Liver (tissue), 9 donors: ENCODE data around the gene HJV. TPM values are rescaled to one million over a fixed set of nuclear protein-coding genes. Genes with fewer than 3 reads are reported as not detected.
"Not testable (repeated sequence)": the region's sequence is repeated elsewhere in the genome, so short reads cannot be mapped to it uniquely, and the experiment has no call there.

Experiments
- DNase-seq: peaks from one replicate; pipeline ENCODE4 v3.0.0-alpha.2; 2017; ENCODE audit warnings: low spot score
- H3K27ac ChIP-seq, 2 donors: one replicate each; pipeline ENCODE4 v1.7.0; 2013; ENCODE audit warnings: inconsistent platforms in 2 of 2, low read length in 2 of 2, control low read depth in 1 of 2, low read depth in 1 of 2, mild to moderate bottlenecking in 1 of 2
- H3K27me3 ChIP-seq, 4 donors: one replicate each; pipeline versions ENCODE4 v1.6.1 to v1.7.0; 2013; ENCODE audit warnings: low read length in 3 of 4, inconsistent platforms in 1 of 4, mild to moderate bottlenecking in 1 of 4, moderate library complexity in 1 of 4; ENCODE audit not compliant: control insufficient read depth in 4 of 4, insufficient read depth in 4 of 4
- H3K36me3 ChIP-seq, 4 donors: one replicate each; pipeline versions ENCODE4 v1.6.1 to v1.7.0; 2013; ENCODE audit warnings: low read length in 3 of 4, mild to moderate bottlenecking in 3 of 4, low read depth in 1 of 4, moderate library complexity in 1 of 4; ENCODE audit not compliant: control insufficient read depth in 4 of 4, insufficient read depth in 3 of 4
- H3K4me1 ChIP-seq, 4 donors: one replicate each; pipeline versions ENCODE4 v1.6.1 to v1.7.0; 2013; ENCODE audit warnings: low read length in 3 of 4, mild to moderate bottlenecking in 3 of 4, moderate library complexity in 1 of 4; ENCODE audit not compliant: control insufficient read depth in 4 of 4, insufficient read depth in 4 of 4
- H3K4me3 ChIP-seq, 3 donors: one replicate each; pipeline versions ENCODE4 v1.6.1 to v1.7.0; 2013; ENCODE audit warnings: low read length in 3 of 3, control low read depth in 1 of 3, low read depth in 1 of 3, mild to moderate bottlenecking in 1 of 3
- H3K9ac ChIP-seq, 2 donors: one replicate each; pipeline ENCODE4 v1.7.0; 2013; ENCODE audit warnings: low read length in 2 of 2, mild to moderate bottlenecking in 2 of 2, moderate library complexity in 2 of 2, control low read depth in 1 of 2, low read depth in 1 of 2
- H3K9me3 ChIP-seq, 4 donors: one replicate each; pipeline versions ENCODE4 v1.6.1 to v1.7.0; 2013; ENCODE audit warnings: low read length in 3 of 4; ENCODE audit not compliant: control insufficient read depth in 4 of 4
- EGR1 ChIP-seq, 2 donors: IDR thresholded peaks; 2 replicates each; pipeline ENCODE4 v1.6.1; 2016 to 2018; ENCODE audit warnings: antibody characterized with exemption in 2 of 2, low read depth in 2 of 2
- FOXA1 ChIP-seq: IDR thresholded peaks from 2 replicates; pipeline ENCODE4 v1.6.1; 2016; ENCODE audit warnings: antibody characterized with exemption
- FOXA2 ChIP-seq: IDR thresholded peaks from 2 replicates; pipeline ENCODE4 v1.6.1; 2016; ENCODE audit warnings: antibody characterized with exemption
- GABPA ChIP-seq, 2 donors: IDR thresholded peaks in 1 of 2; conservative IDR thresholded peaks in 1 of 2; 2 replicates each; pipeline ENCODE4 v1.6.1; 2016; ENCODE audit warnings: antibody characterized with exemption in 2 of 2, mild to moderate bottlenecking in 1 of 2, moderate library complexity in 1 of 2
- HNF4A ChIP-seq, 2 donors: conservative IDR thresholded peaks; 2 replicates each; pipeline ENCODE4 v1.6.1; 2016; ENCODE audit warnings: antibody characterized with exemption in 2 of 2, mild to moderate bottlenecking in 2 of 2
- HNF4G ChIP-seq: IDR thresholded peaks from 2 replicates; pipeline ENCODE4 v1.6.1; 2016; ENCODE audit warnings: antibody characterized with exemption
- JUND ChIP-seq, 2 donors: IDR thresholded peaks; 2 replicates each; pipeline ENCODE4 v1.6.1; 2016; ENCODE audit warnings: antibody characterized with exemption in 2 of 2
- NR2F2 ChIP-seq: IDR thresholded peaks from 2 replicates; pipeline ENCODE4 v1.6.1; 2016; ENCODE audit warnings: antibody characterized with exemption
- RAD21 ChIP-seq, 2 donors: IDR thresholded peaks; 2 replicates each; pipeline ENCODE4 v1.6.1; 2016; ENCODE audit warnings: antibody characterized with exemption in 2 of 2, mild to moderate bottlenecking in 2 of 2
- RXRA ChIP-seq, 2 donors: IDR thresholded peaks; 2 replicates each; pipeline ENCODE4 v1.6.1; 2017 to 2018; ENCODE audit warnings: antibody characterized with exemption in 2 of 2, mild to moderate bottlenecking in 1 of 2
- SP1 ChIP-seq: IDR thresholded peaks from 2 replicates; pipeline ENCODE4 v1.6.1; 2018; ENCODE audit warnings: antibody characterized with exemption, mild to moderate bottlenecking
- TAF1 ChIP-seq: conservative IDR thresholded peaks from 2 replicates; pipeline ENCODE4 v1.6.1; 2016; ENCODE audit warnings: antibody characterized with exemption, mild to moderate bottlenecking
- YY1 ChIP-seq: IDR thresholded peaks from 2 replicates; pipeline ENCODE4 v1.6.1; 2016; ENCODE audit warnings: antibody characterized with exemption, mild to moderate bottlenecking
- WGBS: extraction: QIAGEN DNeasy Blood & Tissue Kit; methylation state at CpG from one replicate; pipeline ENCODE4 v1.1.7; 2013; 5-methylcytosine and 5-hydroxymethylcytosine counted together
- polyA plus RNA-seq, 2 donors: library from polyadenylated mRNA; stranded (reverse) in 1 of 2; unstranded in 1 of 2; fragments of 200-250 nt in 1 of 2; fragments of >200 nt in 1 of 2; fragmentation: Nextera tagmentation in 1 of 2; extraction: Ambion mirVana in 1 of 2; gene quantifications; one replicate each; pipeline versions ENCODE4 v1.2.1 to v1.2.3, GENCODE V29; 2013 to 2015
- total RNA-seq, 2 donors: library from RNA; depleted of rRNA; stranded (reverse); fragments of >200 nt; gene quantifications; one replicate each; pipeline ENCODE4 v1.2.3, GENCODE V29; 2014
- TF ChIP-seq, protein P1 (sequence below): IDR thresholded peaks from 2 replicates; pipeline ENCODE4 v1.6.1; 2016; ENCODE audit warnings: antibody characterized with exemption
- TF ChIP-seq, protein P2 (sequence below): fragments of 150-350 bp; IDR thresholded peaks from 2 replicates; pipeline ENCODE4 v1.5.1; 2017; ENCODE audit warnings: improper control_type of control experiment, low read depth, low read length; ENCODE audit not compliant: missing input control
- donor health status: healthy.
- donor health status: healthy.
- donor health status: healthy.
- donor health status: healthy.
- donor health status: healthy.

HJV gene
- total and polyA plus RNA-seq, 4 donors: 68.0 to 138 (median 97.6) TPM

DNA sequence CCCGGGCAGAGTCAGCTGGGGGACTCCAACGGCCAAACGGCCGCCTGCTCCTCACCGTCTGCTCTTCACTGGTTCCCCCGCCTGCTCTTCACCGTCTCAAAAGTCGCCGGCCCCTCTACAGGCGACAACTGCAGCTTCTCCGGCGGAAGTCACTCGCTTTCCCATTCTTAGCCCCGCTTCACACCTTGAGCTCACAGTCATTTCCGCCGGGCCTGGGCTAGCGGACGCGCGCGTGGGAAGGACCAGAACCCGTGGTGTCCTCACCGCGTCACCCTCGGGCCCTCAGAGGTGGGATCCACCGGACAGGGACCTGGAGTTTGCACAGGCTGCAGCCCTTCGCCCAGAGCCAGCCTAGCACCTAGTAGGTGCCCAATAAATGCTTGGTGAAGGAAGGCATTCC is 27.9 kb upstream of the HJV start (continued):
- TF ChIP-seq, protein P1, sequence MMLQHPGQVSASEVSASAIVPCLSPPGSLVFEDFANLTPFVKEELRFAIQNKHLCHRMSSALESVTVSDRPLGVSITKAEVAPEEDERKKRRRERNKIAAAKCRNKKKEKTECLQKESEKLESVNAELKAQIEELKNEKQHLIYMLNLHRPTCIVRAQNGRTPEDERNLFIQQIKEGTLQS: no peak
- TF ChIP-seq FOXA2: no peak
- TF ChIP-seq NR2F2: no peak
- no peak for TF ChIP-seq TAF1
- no peak for TF ChIP-seq EGR1 (IDR thresholded peaks at IDR 0.05; ENCODE audit: low read depth in 2 of 2)

DNA sequence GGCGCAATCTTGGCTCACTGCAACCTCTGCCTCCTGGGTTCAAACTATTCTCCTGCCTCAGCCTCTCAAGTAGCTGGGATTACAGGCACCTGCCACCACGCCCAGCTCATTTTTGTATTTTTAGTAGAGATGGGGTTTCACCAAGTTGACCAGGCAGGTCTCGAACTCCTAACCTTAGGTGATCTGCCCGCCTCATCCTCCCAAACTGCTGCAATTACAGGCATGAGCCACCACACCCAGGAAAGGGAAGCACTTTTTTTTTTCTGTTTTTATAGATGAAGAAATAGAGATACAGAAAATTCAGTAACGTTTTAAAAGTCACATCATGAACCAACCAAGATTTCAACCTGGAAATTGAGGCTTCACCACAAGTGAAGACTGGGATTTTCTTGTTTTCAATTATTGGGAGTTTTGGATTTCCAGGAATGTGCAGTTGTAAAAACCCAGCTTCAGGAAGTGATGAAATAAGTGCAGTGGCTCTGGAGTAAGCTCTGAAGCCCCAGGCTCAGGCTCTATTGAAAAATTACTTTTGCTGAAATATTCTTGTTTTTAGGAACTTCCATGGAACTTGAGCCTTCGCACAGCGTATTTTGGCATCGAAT is 27.1 kb upstream of the HJV start:
- not testable (repeated sequence) for H3K9me3 ChIP-seq, H3K36me3 ChIP-seq, H3K27me3 ChIP-seq, H3K4me3 ChIP-seq, DNase-seq, H3K9ac ChIP-seq
- Histone ChIP-seq H3K4me1 (peaks cover 11 to 22% (median 13%) of the 10 kb centered on the region in 4 donors), H3K27ac (peak overlapping the region; percentile 37 to 56)
- peak in 1 of 2 donors; percentile 3 for TF ChIP-seq HNF4A (conservative IDR thresholded peaks at IDR 0.05)
- 79% methylated on average over 8 of the region's 8 CpGs for WGBS

- 97% methylated on average over 1 of the region's 1 CpG for WGBS
- H3K36me3 ChIP-seq: no peaks in the 10 kb centered on the region
- H3K9ac ChIP-seq: no peak overlapping the region
- H3K4me1 ChIP-seq: peaks cover 14 to 27% (median 16%) of the 10 kb centered on the region in 4 donors
- no peak for DNase-seq
- H3K27ac ChIP-seq: no peak overlapping the region
- no peak overlapping the region for H3K4me3 ChIP-seq
- TF ChIP-seq HNF4G (no peak), NR2F2 (no peak), TAF1 (no peak), RXRA (IDR thresholded peaks at IDR 0.05) (no peak), JUND (IDR thresholded peaks at IDR 0.05) (no peak), YY1 (no peak)
- H3K9me3 ChIP-seq: no peaks in the 10 kb centered on the region
- H3K27me3 ChIP-seq: no peaks in the 10 kb centered on the region
Measured at GRCh38 chr1:146046664-146047063, 25.1 kb upstream of the HJV start.

- peak overlapping the region in 1 of 2 donors; percentile 30 for H3K9ac ChIP-seq
- 71% methylated on average over 9 of the region's 9 CpGs for WGBS
Measured at GRCh38 chr1:146039844-146040194, 18.3 kb upstream of the HJV start.

More at GRCh38 chr1:146039844-146040194, 18.3 kb upstream of the HJV start:
- no peaks in the 10 kb centered on the region for H3K9me3 ChIP-seq
- H3K4me1 ChIP-seq: peaks cover 7 to 33% (median 16%) of the 10 kb centered on the region in 4 donors
- DNase-seq: no peak
- H3K4me3 ChIP-seq: no peak overlapping the region
- no peaks in the 10 kb centered on the region for H3K36me3 ChIP-seq
- TF ChIP-seq RAD21 (IDR thresholded peaks at IDR 0.05) (no peak), FOXA1 (no peak), HNF4A (conservative IDR thresholded peaks at IDR 0.05) (no peak), NR2F2 (no peak), GABPA (IDR thresholded peaks at IDR 0.05 in 1 of 2, conservative IDR thresholded peaks at IDR 0.05 in 1 of 2) (no peak), SP1 (no peak)
- TF ChIP-seq, protein P1: no peak
- TF ChIP-seq, protein P2, sequence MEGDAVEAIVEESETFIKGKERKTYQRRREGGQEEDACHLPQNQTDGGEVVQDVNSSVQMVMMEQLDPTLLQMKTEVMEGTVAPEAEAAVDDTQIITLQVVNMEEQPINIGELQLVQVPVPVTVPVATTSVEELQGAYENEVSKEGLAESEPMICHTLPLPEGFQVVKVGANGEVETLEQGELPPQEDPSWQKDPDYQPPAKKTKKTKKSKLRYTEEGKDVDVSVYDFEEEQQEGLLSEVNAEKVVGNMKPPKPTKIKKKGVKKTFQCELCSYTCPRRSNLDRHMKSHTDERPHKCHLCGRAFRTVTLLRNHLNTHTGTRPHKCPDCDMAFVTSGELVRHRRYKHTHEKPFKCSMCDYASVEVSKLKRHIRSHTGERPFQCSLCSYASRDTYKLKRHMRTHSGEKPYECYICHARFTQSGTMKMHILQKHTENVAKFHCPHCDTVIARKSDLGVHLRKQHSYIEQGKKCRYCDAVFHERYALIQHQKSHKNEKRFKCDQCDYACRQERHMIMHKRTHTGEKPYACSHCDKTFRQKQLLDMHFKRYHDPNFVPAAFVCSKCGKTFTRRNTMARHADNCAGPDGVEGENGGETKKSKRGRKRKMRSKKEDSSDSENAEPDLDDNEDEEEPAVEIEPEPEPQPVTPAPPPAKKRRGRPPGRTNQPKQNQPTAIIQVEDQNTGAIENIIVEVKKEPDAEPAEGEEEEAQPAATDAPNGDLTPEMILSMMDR: no peak
- peak overlapping the region; percentile 21 to 31 for H3K27ac ChIP-seq
- H3K27me3 ChIP-seq: no peaks in the 10 kb centered on the region
